Measurements from ENCODE around the gene CRLF3.
"Not testable (repeated sequence)": the region's sequence is repeated elsewhere in the genome, so short reads cannot be mapped to it uniquely, and the experiment has no call there.

The CRLF3 gene, protein sequence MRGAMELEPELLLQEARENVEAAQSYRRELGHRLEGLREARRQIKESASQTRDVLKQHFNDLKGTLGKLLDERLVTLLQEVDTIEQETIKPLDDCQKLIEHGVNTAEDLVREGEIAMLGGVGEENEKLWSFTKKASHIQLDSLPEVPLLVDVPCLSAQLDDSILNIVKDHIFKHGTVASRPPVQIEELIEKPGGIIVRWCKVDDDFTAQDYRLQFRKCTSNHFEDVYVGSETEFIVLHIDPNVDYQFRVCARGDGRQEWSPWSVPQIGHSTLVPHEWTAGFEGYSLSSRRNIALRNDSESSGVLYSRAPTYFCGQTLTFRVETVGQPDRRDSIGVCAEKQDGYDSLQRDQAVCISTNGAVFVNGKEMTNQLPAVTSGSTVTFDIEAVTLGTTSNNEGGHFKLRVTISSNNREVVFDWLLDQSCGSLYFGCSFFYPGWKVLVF

DNA sequence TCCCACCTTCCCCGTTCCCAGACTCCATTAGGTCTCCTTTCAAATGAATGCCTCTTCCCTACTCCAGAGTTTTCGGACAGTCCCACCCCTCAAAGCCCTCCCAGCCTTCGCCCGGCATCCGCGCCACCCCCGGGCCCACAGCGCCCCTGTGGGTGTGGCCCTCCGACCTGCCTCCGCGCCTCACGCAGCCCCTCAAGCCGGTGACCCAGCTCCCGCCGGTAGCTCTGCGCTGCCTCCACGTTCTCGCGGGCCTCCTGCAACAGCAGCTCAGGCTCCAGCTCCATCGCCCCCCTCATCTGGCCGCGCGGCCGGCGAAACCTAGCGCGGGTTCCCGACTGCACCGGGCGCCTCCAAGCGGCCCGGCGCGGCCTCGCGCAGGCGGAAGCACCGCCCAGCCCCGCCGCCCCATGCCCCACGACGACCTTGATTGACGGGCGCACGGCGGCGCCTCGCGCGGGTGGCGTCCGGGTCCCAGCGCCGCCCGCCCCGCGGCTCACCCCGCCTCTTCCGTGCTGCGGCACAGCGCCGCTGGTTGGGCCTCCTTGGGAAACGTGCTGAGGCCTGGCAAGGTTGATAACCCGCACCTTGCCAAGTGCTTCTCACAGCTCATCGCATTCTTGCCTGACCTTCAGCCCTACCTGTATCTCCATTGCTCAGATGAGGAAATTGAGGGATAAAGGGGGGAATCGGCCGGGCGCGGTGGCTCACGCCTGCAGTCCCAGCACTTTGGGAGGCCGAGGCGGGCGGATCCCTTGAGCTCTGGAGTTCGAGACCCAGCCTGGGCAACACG, at the start of gene CRLF3:
TSS of gene CRLF3 (minus strand) at position 337 of the 790 bp plus-strand sequence. CDS start at position 296, 41 bp downstream.
- DNase-seq (ENCODE audit: low read depth in 3 of 3, low spot score in 1 of 3): peak; percentile 76 to 83 (median 83)

DNA sequence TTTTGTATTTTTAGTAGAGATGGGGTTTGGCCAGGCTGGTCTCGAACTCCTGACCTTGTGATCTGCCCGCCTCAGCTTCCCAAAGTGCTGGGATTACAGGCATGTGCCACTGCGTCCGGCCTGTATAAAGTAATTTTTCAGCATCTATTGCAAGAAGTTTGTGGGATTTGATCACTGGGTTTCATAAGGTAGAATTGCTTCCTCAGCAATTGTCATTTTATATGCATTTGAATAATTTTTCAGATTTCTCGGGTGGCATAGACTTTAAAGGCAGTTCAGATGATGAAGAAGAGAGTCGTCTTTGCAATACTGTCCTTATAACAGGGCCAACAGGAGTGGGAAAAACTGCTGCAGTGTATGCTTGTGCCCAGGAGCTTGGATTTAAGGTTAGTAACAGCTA, 44.5 kb upstream of the CRLF3 start:
- DNase-seq (ENCODE audit: low read depth in 3 of 3, low spot score in 1 of 3): no peak

DNA sequence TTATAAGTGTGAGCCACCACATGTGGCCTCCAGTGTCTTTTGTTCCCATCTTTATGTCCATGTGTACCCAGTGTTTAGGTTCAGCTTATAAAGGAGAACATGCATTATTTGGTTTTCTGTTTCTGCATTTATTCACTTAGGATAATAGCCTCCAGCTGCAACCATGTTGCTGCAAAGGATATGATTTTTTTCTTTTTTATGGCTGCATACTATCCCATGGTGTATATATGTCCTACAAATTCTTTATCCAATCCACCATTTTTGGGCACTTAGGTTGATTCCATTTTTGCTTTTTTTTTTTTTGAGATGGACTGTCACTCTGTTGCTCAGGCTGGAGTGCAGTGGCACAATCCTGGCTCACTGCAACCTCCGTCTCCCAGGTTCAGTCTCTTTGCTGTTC, 40.1 kb upstream of the CRLF3 start:
- no peak for DNase-seq (ENCODE audit: low read depth in 3 of 3, low spot score in 1 of 3)

DNA sequence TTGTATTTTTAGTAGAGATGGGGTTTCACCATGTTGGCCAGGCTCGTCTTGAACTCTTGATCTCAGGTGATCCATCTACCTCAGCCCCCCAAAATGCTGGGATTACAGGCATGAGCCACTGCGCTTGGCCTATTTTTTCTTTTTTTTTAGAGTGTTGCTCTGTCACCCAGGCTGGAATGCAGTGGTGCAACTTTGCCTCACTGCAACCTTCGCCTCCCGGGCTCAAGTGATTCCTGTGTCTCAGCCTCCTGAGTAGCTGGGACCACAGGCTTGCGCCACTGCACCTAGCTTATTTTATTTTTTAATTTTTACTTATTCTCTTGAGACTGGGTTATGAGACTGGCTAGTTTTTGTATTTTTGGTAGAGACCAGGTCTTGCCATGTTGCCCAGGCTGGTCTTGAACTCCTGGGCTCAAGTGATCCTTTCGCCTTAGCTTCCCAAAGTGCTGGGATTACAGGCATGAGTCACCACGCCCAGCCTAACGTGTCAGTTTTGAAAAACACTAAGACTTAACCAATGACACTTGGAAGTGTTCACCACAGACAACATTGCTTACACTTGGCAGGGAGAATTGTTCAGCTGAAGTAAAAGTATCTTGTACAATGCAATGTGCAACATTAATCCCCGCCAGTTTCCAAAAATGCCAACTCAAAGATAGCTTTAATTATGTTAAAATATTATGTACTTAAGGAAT, 34.2 kb upstream of the CRLF3 start:
- DNase-seq (ENCODE audit: low read depth in 3 of 3, low spot score in 1 of 3): no peak

DNA sequence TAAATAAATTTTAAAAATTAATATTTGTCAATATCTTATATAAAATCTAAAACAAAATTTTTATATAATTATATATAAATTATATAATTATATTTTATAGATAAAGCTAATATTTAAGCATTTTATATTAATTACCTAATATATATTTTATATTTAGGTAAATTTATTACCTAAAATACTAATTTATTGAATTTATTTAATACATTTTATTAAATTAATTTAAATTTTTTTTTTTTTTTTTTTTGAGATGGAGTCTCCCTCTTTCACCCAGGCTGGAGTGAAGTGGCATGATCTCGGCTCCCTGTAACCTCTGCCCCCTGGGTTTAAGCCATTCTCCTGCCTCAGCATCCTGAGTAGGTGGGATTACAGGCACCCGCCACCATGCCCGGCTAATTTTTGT, 29.7 kb upstream of the CRLF3 start:
- no peak for DNase-seq (ENCODE audit: low read depth in 3 of 3, low spot score in 1 of 3)

DNA sequence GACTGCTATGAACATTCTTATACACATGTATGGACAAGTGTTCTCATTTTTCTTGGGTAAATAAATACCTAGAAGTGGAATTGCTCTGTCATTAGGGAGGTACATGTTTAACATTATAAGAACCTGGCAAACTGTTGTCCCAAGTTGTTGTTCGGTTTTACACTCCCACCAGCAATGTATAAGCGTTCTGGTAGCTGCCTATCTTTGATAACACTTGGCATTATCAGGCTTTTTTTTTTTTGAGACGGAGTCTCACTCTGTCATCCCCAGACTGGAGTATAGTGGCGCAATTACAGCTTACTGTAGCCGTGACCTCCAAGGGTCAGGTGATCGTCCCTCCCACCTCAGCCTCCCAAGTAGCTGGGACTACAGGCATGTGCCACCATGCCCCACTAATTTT, 23.5 kb upstream of the CRLF3 start:
- no peak for DNase-seq (ENCODE audit: low read depth in 3 of 3, low spot score in 1 of 3)

DNA sequence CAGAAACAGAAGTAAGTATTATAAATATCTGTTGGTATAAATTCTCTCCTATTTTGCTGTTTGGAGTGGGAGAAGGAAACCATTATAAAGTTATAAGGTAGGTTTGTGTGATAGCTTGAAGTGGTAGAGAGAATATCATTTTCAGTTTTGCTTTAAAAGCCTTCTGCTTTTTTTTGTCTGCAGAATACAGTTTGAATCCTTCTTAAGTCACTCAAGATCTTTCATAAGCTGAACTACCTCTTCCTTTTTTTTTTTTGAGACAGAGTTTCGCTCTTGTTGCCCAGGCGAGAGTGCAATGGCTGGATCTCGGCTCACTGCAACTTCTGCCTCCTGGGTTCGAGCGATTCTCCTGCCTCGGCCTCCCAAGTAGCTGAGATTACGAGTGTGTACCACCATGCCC, 16.3 kb upstream of the CRLF3 start:
- DNase-seq (ENCODE audit: low read depth in 3 of 3, low spot score in 1 of 3): no peak

DNA sequence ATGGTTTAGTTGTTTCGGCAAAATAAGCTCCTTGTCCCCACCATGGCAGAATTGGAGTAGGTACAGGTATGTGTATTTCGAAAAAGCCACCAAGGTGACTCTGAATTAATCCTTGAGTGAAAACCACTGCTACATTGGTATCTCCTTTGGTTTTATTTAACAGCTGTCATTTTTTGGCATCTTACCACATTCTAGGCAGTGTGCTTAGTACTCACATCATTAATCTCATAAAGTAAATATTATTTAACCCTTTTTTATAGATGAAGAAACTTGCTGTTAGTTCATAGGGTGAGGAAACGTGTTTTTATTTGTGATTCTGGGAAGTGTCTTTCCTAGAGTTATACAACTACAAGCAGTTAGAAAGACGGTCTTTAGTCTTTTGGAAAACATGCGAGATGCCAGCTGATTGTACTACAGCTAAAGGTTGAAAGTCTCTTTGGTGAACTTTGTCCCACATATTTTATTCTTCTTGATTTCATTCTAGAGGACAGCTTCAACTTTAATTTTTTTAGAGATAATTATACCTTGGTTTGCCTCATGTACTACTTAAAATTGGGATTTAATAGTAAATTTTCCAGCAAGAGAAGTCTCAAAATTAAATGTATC, 13.8 kb upstream of the CRLF3 start:
- DNase-seq (ENCODE audit: low read depth in 3 of 3, low spot score in 1 of 3): no peak

DNA sequence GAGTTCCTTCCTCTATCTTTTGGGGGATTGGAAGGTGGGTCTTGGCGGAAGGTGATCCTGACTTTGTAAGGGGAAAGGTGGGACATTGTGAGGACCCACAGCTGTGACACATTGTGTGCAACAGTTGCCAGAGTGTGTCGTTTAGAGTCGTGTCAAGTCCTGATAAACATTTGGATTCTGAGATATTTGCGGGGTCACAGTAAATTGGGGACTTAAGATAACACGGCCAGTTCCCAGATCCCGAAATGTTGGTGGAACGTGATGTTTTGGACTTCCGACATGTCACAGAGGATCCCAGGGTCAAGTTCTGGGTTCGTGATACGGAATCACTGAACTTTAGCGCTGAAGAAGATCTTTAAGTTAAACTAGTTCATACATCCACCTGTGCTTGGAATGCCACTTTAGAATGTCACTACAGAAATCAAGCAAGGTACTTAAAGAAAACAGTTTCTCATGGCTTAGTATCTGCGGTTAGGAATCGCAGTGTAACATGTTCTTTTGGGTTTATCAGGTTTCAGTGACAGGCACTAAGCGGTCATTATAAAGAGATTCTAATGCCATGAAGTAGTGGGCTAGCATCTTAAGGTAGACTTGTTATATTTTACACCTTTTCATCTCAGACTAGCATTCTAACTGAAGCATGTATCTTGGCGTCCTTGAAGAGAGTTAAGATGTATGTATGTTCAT, 8.1 kb upstream of the CRLF3 start:
- DNase-seq (ENCODE audit: low read depth in 3 of 3, low spot score in 1 of 3): no peak

DNA sequence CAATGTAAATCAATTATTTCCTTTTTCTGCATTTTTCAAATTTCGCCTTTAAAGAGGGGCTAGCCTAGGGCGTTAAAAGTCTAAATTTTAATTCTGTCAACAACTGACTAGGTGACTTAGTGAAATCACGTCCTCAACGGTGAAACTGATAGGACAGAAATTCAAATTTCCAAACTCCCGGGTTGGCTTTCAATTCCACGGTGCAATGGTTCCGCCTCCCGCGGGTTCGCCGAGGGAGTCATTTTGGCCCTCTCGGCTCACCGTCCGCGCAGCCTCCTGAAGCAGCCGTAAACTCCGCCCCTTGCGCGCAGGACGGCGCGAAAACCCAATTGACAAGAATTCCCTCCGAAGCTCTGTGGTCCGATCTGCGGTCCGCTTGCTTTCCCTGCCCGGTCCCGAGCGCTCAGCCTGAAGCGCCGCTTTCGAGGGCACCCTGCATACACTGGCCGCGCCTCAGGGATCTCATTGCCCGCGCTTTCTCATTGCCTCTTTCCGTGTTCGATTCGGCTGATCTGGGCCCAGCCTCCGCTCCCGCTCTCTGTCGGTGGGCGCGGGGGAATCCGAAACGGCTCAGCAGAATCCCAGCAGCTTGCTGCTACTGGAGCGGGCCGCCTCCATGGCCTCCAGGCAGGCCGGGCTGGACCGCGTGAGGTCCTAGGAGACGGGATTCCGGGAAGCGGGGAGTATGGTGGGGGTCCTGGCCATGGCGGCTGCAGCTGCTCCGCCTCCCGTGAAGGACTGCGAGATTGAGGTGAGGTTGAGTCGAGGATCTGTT, 7.4 kb upstream of the CRLF3 start, which contains the start of gene ATAD5:
TSS of gene ATAD5 (plus strand) at position 304 of the 775 bp plus-strand sequence. CDS start at position 686, 382 bp downstream.
- DNase-seq (ENCODE audit: low read depth in 3 of 3, low spot score in 1 of 3): peak; percentile 61 to 81 (median 71)

DNA sequence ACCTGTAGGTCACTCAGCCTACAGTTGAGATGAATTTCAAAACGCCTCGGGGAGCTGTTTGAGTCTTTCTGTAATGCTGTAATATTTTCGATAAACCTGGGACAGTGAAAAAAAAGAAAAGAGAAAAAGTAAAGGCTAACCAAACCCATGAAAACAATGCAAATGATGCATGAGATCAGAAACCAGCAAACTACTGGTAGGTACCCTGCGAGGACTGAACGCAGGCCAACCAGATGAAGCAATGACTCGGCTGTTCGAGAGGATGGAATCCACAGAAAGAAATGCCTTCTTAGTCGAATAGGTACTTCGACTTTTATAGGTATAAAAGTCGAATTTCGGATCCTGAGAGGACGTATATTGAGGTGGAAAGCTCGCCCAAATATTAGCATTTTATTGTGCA, 6.8 kb upstream of the CRLF3 start:
- DNase-seq (ENCODE audit: low read depth in 3 of 3, low spot score in 1 of 3): no peak

DNA sequence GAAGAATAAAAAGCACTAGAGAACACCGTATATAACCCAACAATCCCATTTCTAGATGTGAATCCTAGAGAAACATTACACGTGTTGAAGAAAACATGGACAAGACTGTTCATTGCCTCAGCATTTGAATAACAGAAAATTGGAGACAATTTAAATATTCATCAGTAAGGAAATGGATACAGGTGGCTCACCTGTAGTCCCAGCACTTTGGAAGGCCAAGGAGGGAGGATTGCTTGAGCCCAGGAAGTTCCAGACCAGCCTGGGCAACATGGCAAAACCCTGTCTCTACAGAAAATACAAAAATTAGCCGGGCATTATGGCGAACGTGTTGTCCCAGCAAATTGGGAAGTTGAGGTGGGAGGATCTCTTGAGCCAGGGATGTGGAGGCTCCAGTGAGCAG, 4.5 kb upstream of the CRLF3 start:
- no peak for DNase-seq (ENCODE audit: low read depth in 3 of 3, low spot score in 1 of 3)

DNA sequence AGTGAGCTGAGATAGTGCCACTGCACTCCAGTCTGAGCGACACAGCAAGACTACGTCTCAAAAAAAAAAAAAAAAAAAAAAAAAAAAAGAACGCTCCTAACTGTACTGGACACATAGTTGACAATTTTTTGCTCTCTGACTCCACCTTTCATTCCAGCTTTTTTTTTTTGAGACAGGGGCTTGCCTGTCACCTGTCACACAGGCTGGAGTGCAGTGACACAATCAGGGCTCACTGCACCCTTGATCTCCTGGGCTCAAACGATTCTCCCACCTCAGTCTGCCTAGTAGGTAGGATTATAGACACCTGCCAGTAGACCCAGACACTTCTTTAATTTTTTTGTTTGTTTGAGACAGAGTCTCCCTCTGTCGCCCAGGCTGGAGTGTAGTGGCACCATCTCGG, 2.6 kb upstream of the CRLF3 start:
- DNase-seq (ENCODE audit: low read depth in 3 of 3, low spot score in 1 of 3): no peak

DNA sequence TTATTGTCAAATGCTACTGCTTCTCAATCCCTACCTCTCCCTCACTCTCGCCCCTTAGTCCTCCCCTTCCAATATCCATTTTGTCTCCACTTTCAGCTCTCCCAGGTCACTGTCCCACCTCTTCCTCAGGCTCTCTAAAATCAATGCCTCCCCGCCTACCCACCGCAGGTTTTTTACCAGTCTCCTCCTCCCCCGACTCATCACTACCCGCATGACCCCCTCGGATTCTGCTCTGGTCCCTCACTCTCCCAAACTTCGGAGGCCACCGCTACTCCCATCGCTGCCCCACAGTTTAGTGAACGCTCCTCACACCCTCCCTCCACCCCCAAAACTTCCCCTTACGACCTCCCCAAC, 513 bp downstream of the CRLF3 start:
- DNase-seq (ENCODE audit: low read depth in 3 of 3, low spot score in 1 of 3): no peak

DNA sequence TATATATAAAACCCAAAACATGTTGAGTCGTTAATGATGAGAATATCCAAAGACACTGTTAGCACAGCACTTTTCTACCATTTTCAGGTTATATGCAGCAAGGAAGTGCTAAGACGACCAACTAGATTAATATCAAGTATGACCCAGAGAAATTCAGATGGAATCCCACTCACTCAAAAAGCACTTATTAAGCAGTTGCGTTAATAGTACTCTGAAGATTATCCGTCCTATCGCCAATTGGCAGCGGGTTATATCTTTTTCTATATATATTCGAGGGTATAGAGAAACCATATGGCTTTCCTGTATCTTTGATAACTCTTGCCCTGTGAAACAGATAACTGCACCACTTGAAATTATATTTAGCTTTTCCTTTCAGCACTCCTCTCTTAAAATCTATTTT, 1.1 kb downstream of the CRLF3 start:
- no peak for DNase-seq (ENCODE audit: low read depth in 3 of 3, low spot score in 1 of 3)

DNA sequence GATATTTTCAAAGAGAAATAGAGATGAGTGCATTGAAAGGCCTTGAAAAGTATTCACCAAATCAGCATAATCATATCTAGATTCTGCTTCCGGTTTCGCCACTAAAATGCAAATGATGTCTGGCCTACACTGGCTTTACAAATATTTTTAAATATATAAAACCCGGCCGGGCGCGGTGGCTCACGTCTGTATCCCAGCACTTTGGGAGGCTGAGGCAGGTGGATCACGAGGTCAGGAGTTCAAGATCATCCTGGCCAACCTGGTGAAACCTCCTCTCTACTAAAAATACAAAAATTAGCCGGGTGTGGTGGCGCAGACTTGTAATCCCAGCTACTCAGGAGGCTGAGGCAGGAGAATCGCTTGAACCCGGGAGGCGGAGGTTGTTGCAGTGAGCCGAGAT, 1.6 kb downstream of the CRLF3 start:
- DNase-seq (ENCODE audit: low read depth in 3 of 3, low spot score in 1 of 3): not testable (repeated sequence)

DNA sequence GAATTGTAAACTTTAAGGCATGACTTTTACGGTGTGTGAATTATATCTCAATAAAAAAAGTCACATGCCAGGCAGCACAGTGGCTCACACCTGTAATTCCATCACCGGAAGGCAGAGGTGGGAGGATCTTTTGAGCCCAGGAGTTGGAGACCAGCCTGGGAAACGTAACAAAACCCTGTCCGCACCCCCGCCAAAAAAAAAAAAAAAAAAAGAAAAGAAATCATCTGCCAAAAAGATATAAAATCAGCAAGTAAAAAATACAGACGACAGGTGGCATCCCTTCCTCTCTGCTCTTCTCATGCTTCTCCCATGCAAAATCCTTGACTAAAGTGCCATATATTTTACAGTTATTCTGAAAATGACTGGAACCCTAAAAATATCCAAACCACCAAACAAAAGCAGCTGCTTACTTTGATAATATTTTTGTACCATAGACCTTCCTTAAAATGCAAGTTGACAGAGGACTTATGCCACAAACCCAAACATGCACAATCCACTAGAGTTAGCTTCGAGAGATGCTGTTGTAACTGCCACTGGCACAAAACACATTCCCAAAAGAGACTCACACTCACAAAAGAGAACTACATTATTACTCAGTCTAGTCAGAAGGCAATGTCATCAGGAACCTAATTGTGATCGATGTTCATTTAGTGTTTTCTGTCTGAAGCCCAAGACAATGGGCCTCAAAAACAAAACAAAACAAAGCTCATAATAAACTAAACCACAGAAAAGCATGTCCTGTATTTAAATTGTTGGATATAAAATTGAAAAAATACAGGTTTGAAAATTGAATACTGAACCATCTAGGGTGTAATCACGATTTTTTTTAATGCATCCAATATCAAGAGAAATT, 2.4 kb downstream of the CRLF3 start:
- DNase-seq (ENCODE audit: low read depth in 3 of 3, low spot score in 1 of 3): no peak

DNA sequence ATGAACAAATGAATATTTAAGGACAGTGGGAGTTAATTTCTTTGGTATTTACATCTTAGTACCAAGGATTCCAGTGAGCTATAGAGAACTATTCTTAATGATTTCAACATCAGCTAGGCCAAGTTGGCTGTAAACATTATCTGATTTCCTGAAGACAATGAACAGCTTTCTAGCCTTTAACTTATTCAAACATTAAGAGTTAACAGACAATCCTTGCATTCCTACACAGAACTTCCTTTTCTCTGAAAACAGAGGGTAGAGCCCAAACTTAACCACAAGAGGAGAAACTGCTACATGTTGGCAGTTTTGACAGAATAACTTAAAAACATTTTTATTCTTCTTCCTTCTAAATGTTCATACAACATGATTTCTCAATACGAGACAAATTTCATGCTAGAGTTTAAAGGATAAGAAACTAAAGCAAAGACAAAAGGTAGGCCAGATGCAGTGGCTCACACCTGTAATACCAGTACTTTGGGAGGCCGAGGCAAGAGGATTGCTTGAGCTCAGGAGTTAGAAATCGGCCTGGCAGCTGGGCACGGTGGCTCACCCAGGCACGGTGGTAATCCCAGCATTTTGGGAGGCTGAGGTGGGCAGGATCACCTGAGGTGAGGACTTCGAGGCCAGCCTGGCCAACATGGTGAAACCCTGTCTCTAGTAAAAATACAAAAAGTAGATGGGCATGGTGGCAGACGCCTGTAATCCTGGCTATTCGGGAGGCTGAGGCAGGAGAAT, 4.4 kb downstream of the CRLF3 start:
- no peak for DNase-seq (ENCODE audit: low read depth in 3 of 3, low spot score in 1 of 3)
